H9 (cell line): ENCODE results near the gene ZNF202. TPM values are rescaled to one million over a fixed set of nuclear protein-coding genes. Genes with fewer than 3 reads are reported as not detected.

Experiments used
- DNase-seq: peaks from one replicate; pipeline ENCODE4 v3.0.0-alpha.2; 2017
- H2AFZ ChIP-seq: one replicate; pipeline ENCODE4 v1.6.1; 2013; ENCODE audit warnings: mild to moderate bottlenecking, low read length, control low read depth, moderate library complexity
- H2AK5ac ChIP-seq: 2 replicates; pipeline ENCODE4 v1.6.1; 2013; ENCODE audit warnings: low read length, control low read depth, mixed read lengths; ENCODE audit not compliant: insufficient read length
- H2BK120ac ChIP-seq: one replicate; pipeline ENCODE4 v1.6.1; 2013; ENCODE audit warnings: low read depth, mild to moderate bottlenecking, low read length, control low read depth, inconsistent platforms; ENCODE audit not compliant: poor library complexity, severe bottlenecking
- H2BK12ac ChIP-seq: 2 replicates; pipeline ENCODE4 v1.6.1; 2013; ENCODE audit warnings: low read length, control low read depth, mixed read lengths, low read depth; ENCODE audit not compliant: insufficient read length
- H2BK15ac ChIP-seq: 2 replicates; pipeline ENCODE4 v1.6.1; 2013; ENCODE audit warnings: low read depth, low read length, control low read depth
- H2BK20ac ChIP-seq: one replicate; pipeline ENCODE4 v1.6.1; 2013; ENCODE audit warnings: low read depth, mild to moderate bottlenecking, low read length, control low read depth, inconsistent platforms; ENCODE audit not compliant: poor library complexity, severe bottlenecking
- H2BK5ac ChIP-seq: 2 replicates; pipeline ENCODE4 v1.6.1; 2013; ENCODE audit warnings: low read length, control low read depth, mixed read lengths; ENCODE audit not compliant: insufficient read length
- H3K14ac ChIP-seq: 2 replicates; pipeline ENCODE4 v1.6.1; 2013; ENCODE audit warnings: low read length, control low read depth; ENCODE audit not compliant: insufficient read depth
- H3K18ac ChIP-seq: 2 replicates; pipeline ENCODE4 v1.6.1; 2013; ENCODE audit warnings: low read depth, mild to moderate bottlenecking, mixed read lengths, low read length, control low read depth; ENCODE audit not compliant: insufficient read length
- H3K23ac ChIP-seq: 2 replicates; pipeline ENCODE4 v1.6.1; 2013; ENCODE audit warnings: low read length, control low read depth, mixed read lengths, low read depth; ENCODE audit not compliant: insufficient read length
- H3K23me2 ChIP-seq: 2 replicates; pipeline ENCODE4 v1.6.1; 2013; ENCODE audit warnings: low read depth, mild to moderate bottlenecking, mixed read lengths, low read length, control low read depth; ENCODE audit not compliant: insufficient read length, poor library complexity, severe bottlenecking
- H3K27ac ChIP-seq: 2 replicates; pipeline ENCODE4 v1.5.1; 2013; ENCODE audit warnings: low read length, control low read depth, mixed read lengths, low read depth; ENCODE audit not compliant: insufficient read length
- H3K27me3 ChIP-seq: 2 replicates; pipeline ENCODE4 v1.6.1; 2013; ENCODE audit warnings: low read length, control low read depth, inconsistent platforms; ENCODE audit not compliant: insufficient read depth
- H3K4ac ChIP-seq: 2 replicates; pipeline ENCODE4 v1.6.1; 2013; ENCODE audit warnings: low read depth, mild to moderate bottlenecking, control low read depth, inconsistent platforms, low read length, moderate library complexity
- H3K4me1 ChIP-seq: 2 replicates; pipeline ENCODE4 v1.6.1; 2013; ENCODE audit warnings: low read length, control low read depth, inconsistent platforms; ENCODE audit not compliant: insufficient read depth
- H3K4me2 ChIP-seq: 2 replicates; pipeline ENCODE4 v1.6.1; 2013; ENCODE audit warnings: low read length, control low read depth, mixed read lengths; ENCODE audit not compliant: insufficient read length, insufficient read depth
- H3K56ac ChIP-seq: 2 replicates; pipeline ENCODE4 v1.6.1; 2013; ENCODE audit warnings: low read depth, mild to moderate bottlenecking, mixed read lengths, low read length, control low read depth; ENCODE audit not compliant: insufficient read length
- H3K79me1 ChIP-seq: 2 replicates; pipeline ENCODE4 v1.6.1; 2013; ENCODE audit warnings: low read depth, mild to moderate bottlenecking, moderate library complexity, low read length, control low read depth, inconsistent platforms; ENCODE audit not compliant: insufficient read depth, poor library complexity, severe bottlenecking
- H3K79me2 ChIP-seq: 2 replicates; pipeline ENCODE4 v1.6.1; 2013; ENCODE audit warnings: low read length, control low read depth, inconsistent platforms; ENCODE audit not compliant: insufficient read depth
- H3K9ac ChIP-seq: 2 replicates; pipeline ENCODE4 v1.6.1; 2013; ENCODE audit warnings: low read length, control low read depth, mixed read lengths; ENCODE audit not compliant: insufficient read length; ENCODE audit errors: extremely low read depth
- H3K9me3 ChIP-seq: one replicate; pipeline ENCODE4 v1.6.1; 2013; ENCODE audit warnings: low read depth, low read length, inconsistent platforms; ENCODE audit not compliant: control insufficient read depth
- H3T11ph ChIP-seq: one replicate; pipeline ENCODE4 v1.6.1; 2013; ENCODE audit warnings: mild to moderate bottlenecking, low read length, control low read depth, inconsistent platforms
- H4K20me1 ChIP-seq: one replicate; pipeline ENCODE4 v1.6.1; 2013; ENCODE audit not compliant: control insufficient read depth, insufficient read length, insufficient read depth
- H4K5ac ChIP-seq: 2 replicates; pipeline ENCODE4 v1.6.1; 2013; ENCODE audit warnings: low read depth, mild to moderate bottlenecking, mixed read lengths, low read length, control low read depth; ENCODE audit not compliant: insufficient read length
- H4K8ac ChIP-seq: replicated peaks from 2 replicates; pipeline ENCODE4 v1.6.1; 2013; ENCODE audit warnings: low read length, control low read depth, mixed read lengths, low read depth; ENCODE audit not compliant: insufficient read length
- H4K91ac ChIP-seq: 2 replicates; pipeline ENCODE4 v1.6.1; 2013; ENCODE audit warnings: low read depth, mild to moderate bottlenecking, moderate library complexity, mixed read lengths, low read length, control low read depth; ENCODE audit not compliant: insufficient read length
- H3K27ac Mint-ChIP-seq, 3 experiments: 2 replicates in 2 of 3; 3 replicates in 1 of 3; pipeline ENCODE4 v1.8.0; 2020 to 2021; ENCODE audit warnings: mixed read lengths in 3 of 3, mild to moderate bottlenecking in 1 of 3, moderate library complexity in 1 of 3
- H3K27me3 Mint-ChIP-seq: 2 replicates; pipeline ENCODE4 v1.8.0; 2021; ENCODE audit warnings: low read depth, mild to moderate bottlenecking, moderate library complexity, mixed read lengths
- H3K36me3 Mint-ChIP-seq, 3 experiments: 2 replicates in 2 of 3; 3 replicates in 1 of 3; pipeline ENCODE4 v1.8.0; 2020 to 2021; ENCODE audit warnings: low read depth in 3 of 3, mixed read lengths in 3 of 3; ENCODE audit not compliant: insufficient read depth in 1 of 3
- H3K4me1 Mint-ChIP-seq, 2 experiments: 2 replicates each; pipeline ENCODE4 v1.8.0; 2020; ENCODE audit warnings: mixed read lengths in 2 of 2
- H3K4me3 Mint-ChIP-seq, 2 experiments: 2 replicates in 1 of 2; 3 replicates in 1 of 2; pipeline ENCODE4 v1.8.0; 2020 to 2021; ENCODE audit warnings: mild to moderate bottlenecking in 2 of 2, mixed read lengths in 2 of 2, moderate library complexity in 1 of 2
- H3K9me3 Mint-ChIP-seq, 2 experiments: 2 replicates in 1 of 2; 3 replicates in 1 of 2; pipeline ENCODE4 v1.8.0; 2020; ENCODE audit warnings: mild to moderate bottlenecking in 2 of 2, mixed read lengths in 2 of 2, moderate library complexity in 1 of 2
- CTCF ChIP-seq: fragments of 200-600 bp; sonication (generic); conservative IDR thresholded peaks from 3 replicates; pipeline ENCODE4 v1.8.0; 2021; ENCODE audit warnings: antibody characterized with exemption, mild to moderate bottlenecking
- WGBS: extraction: QIAGEN DNeasy Blood & Tissue Kit; methylation state at CpG from one replicate; pipeline ENCODE4 v1.1.7; 2013; ENCODE audit warnings: missing lambda C conversion rate, low lambda C conversion rate, mixed read lengths; ENCODE audit not compliant: insufficient read length; ENCODE audit errors: extremely low coverage; 5-methylcytosine and 5-hydroxymethylcytosine counted together
- total RNA-seq: library from RNA; stranded (reverse); gene quantifications from 2 replicates; pipeline ENCODE4 v1.2.1, GENCODE V29; 2021

Gene ZNF202
- total RNA-seq, 1 experiment from 2014 or later = 49.2 TPM

GRCh38 chr11:123742031-123742723, 717 bp upstream of the ZNF202 start:
- H4K91ac ChIP-seq = no peak overlapping the region
- peak; percentile 70 for DNase-seq
- peaks cover 27% of the 10 kb centered on the region; the same call in 1 of the 2 replicates for H3K79me2 ChIP-seq

More at GRCh38 chr11:123742031-123742723, 717 bp upstream of the ZNF202 start:
- Histone ChIP-seq H3K56ac (peak overlapping the region; percentile 15), H3K9me3 (peaks cover 19% of the 10 kb centered on the region), H4K20me1 (no peaks in the 10 kb centered on the region), H2AFZ (no peak overlapping the region), H3K4ac (no peak overlapping the region), H4K5ac (no peak overlapping the region), H3K18ac (no peak overlapping the region), H3K27ac (peak overlapping the region; percentile 83), H2BK5ac (no peak overlapping the region), H3K23me2 (peaks cover 8% of the 10 kb centered on the region), H3K23ac (no peak overlapping the region), H3K9ac (peak overlapping the region; percentile 51), H3T11ph (no peak overlapping the region), H2BK12ac (no peak overlapping the region), H2BK120ac (no peak overlapping the region), H2AK5ac (no peak overlapping the region), H2BK20ac (no peak overlapping the region), H3K27me3 (no peaks in the 10 kb centered on the region), H3K79me1 (no peaks in the 10 kb centered on the region), H3K4me1 (peaks cover 8% of the 10 kb centered on the region; the same call in 1 of the 2 replicates), H2BK15ac (no peak overlapping the region), H4K8ac (no peak overlapping the region), H3K14ac (no peak overlapping the region), H3K4me2 (peak overlapping the region; percentile 74)
- Mint-ChIP-seq H3K4me1 (peaks cover 51 to 52% of the 10 kb centered on the region in 2 experiments), H3K4me3 (peak overlapping the region; percentile 95 to 97), H3K9me3 (peaks cover 21 to 25% of the 10 kb centered on the region in 2 experiments), H3K27ac (peak overlapping the region; percentile 82 to 97 (median 93)), H3K36me3 (peaks cover 0 to 35% (median 34%) of the 10 kb centered on the region in 3 experiments), H3K27me3 (no peaks in the 10 kb centered on the region)
- TF ChIP-seq CTCF = no peak
- no CpG with 5 or more reads among the region's 12 CpGs for WGBS
